Suppressor macrophage (primary cell): ENCODE data around the gene MYL11.
A peak's percentile ranks its signal among the peaks of the same experiment; 100 is the strongest.
"Not testable (repeated sequence)": the region's sequence is repeated elsewhere in the genome, so short reads cannot be mapped to it uniquely, and the experiment has no call there.

ENCODE experiments used
- DNase-seq, 4 experiments: peaks; one replicate each; pipeline ENCODE4 v3.0.0-alpha.2; 2020 to 2022

The MYL11 gene

GRCh38 chr16:30371248-30371816 lies 3.3 kb upstream of the MYL11 start:
- no peak for DNase-seq

GRCh38 chr16:30372038-30372712 lies 2.4 kb upstream of the MYL11 start:
- DNase-seq = no peak

- no peak for DNase-seq
Measured at GRCh38 chr16:30372725-30373124, 1.9 kb upstream of the MYL11 start.

- DNase-seq = no peak
Measured at GRCh38 chr16:30375864-30376263, 1.3 kb downstream of the MYL11 start.

- DNase-seq = no peak
Measured at GRCh38 chr16:30376461-30376902, 1.9 kb downstream of the MYL11 start.

GRCh38 chr16:30377050-30377811 lies 2.6 kb downstream of the MYL11 start:
- peak in 1 of 4 experiments; percentile 76 for DNase-seq

- DNase-seq = peak; percentile 81 to 91 (median 87)
Measured at GRCh38 chr16:30377812-30378235, 3.2 kb downstream of the MYL11 start.

- DNase-seq = peak; percentile 99 to 100 (median 100)
Measured at GRCh38 chr16:30378236-30379157, 3.9 kb downstream of the MYL11 start.

- DNase-seq = no peak
Measured at GRCh38 chr16:30379158-30379783, 4.7 kb downstream of the MYL11 start.

GRCh38 chr16:30380072-30380802 lies 5.6 kb downstream of the MYL11 start:
- DNase-seq = no peak

- no peak for DNase-seq
Measured at GRCh38 chr16:30380803-30381208, 6.2 kb downstream of the MYL11 start.

GRCh38 chr16:30381291-30382041 lies 6.9 kb downstream of the MYL11 start:
- no peak for DNase-seq

- no peak for DNase-seq
Measured at GRCh38 chr16:30382111-30382881, 7.7 kb downstream of the MYL11 start, which contains the start of gene SEPTIN1. Gene SEPTIN1, minus strand, starts transcription at chr16:30382561. Its CDS starts 19 bp downstream, at chr16:30382542.

GRCh38 chr16:30383521-30383920 lies 8.9 kb downstream of the MYL11 start:
- DNase-seq = no peak

- DNase-seq = no peak
Measured at GRCh38 chr16:30394592-30395154, 20.1 kb downstream of the MYL11 start.

- peak; percentile 73 to 91 (median 84) for DNase-seq
Measured at GRCh38 chr16:30395155-30395991, 20.8 kb downstream of the MYL11 start, which contains the start of gene ZNF48. Gene ZNF48, plus strand, starts transcription at chr16:30395420. Its CDS starts 375 bp downstream, at chr16:30395795.

GRCh38 chr16:30395992-30396585 lies 21.5 kb downstream of the MYL11 start:
- DNase-seq = no peak

GRCh38 chr16:30396627-30397026 lies 22.0 kb downstream of the MYL11 start:
- not testable (repeated sequence) for DNase-seq
